Loucy (cell line): Measurements from ENCODE around the gene GRIA2.

Source experiments
- H2AFZ ChIP-seq: fragments of 200-600 bp; sonication (generic); 2 replicates; pipeline ENCODE4 v1.6.0; 2016; ENCODE audit warnings: antibody characterized with exemption, mild to moderate bottlenecking, low read length, moderate library complexity
- H3F3A ChIP-seq: fragments of 200-600 bp; 2 replicates; pipeline ENCODE4 v1.6.0; 2016; ENCODE audit warnings: antibody characterized with exemption, low read depth, mild to moderate bottlenecking
- H3K27me3 ChIP-seq: fragments of 200-600 bp; sonication (generic); 2 replicates; pipeline ENCODE4 v1.6.1; 2014; ENCODE audit warnings: low read length, mild to moderate bottlenecking; ENCODE audit not compliant: insufficient read depth, poor library complexity, severe bottlenecking
- H3K36me3 ChIP-seq: fragments of 200-600 bp; sonication (generic); 2 replicates; pipeline ENCODE4 v1.6.1; 2016; ENCODE audit warnings: low read length; ENCODE audit not compliant: insufficient read depth
- H3K4me1 ChIP-seq: fragments of 200-600 bp; sonication (generic); 2 replicates; pipeline ENCODE4 v1.5.1; 2014; ENCODE audit warnings: low read length, mild to moderate bottlenecking; ENCODE audit not compliant: insufficient read depth, poor library complexity, severe bottlenecking
- H3K4me2 ChIP-seq: fragments of 200-600 bp; sonication (generic); 2 replicates; pipeline ENCODE4 v1.6.0; 2014; ENCODE audit warnings: antibody characterized with exemption, low read length, low read depth, mild to moderate bottlenecking; ENCODE audit not compliant: poor library complexity, severe bottlenecking
- H3K4me3 ChIP-seq: fragments of 200-600 bp; sonication (generic); 2 replicates; pipeline ENCODE4 v1.5.1; 2014; ENCODE audit warnings: low read length, mild to moderate bottlenecking, mixed read lengths; ENCODE audit not compliant: poor library complexity, severe bottlenecking
- H3K79me2 ChIP-seq: fragments of 200-600 bp; sonication (generic); 2 replicates; pipeline ENCODE4 v1.6.1; 2014; ENCODE audit warnings: low read length; ENCODE audit not compliant: insufficient read depth
- H3K9ac ChIP-seq: fragments of 200-600 bp; sonication (generic); 2 replicates; pipeline ENCODE4 v1.6.0; 2014; ENCODE audit warnings: mild to moderate bottlenecking, low read depth, low read length, moderate library complexity; ENCODE audit not compliant: poor library complexity, severe bottlenecking
- H3K9me2 ChIP-seq: fragments of 200-600 bp; sonication (generic); replicated peaks from 2 replicates; pipeline ENCODE4 v1.6.1; 2016; ENCODE audit warnings: low read depth, low read length, mixed read lengths
- H3K9me3 ChIP-seq: fragments of 200-600 bp; sonication (generic); 2 replicates; pipeline ENCODE4 v1.6.1; 2014; ENCODE audit warnings: mild to moderate bottlenecking, antibody characterized with exemption, low read length, low read depth; ENCODE audit not compliant: insufficient read depth
- H4K20me1 ChIP-seq: fragments of 200-600 bp; sonication (generic); 2 replicates; pipeline ENCODE4 v1.6.0; 2014; ENCODE audit warnings: antibody characterized with exemption, low read length, mild to moderate bottlenecking; ENCODE audit not compliant: insufficient read depth, poor library complexity, severe bottlenecking
- EZH2phosphoT487 ChIP-seq: fragments of 200-600 bp; IDR thresholded peaks from 2 replicates; pipeline ENCODE4 v1.6.1; 2018; ENCODE audit warnings: antibody characterized with exemption, mild to moderate bottlenecking, moderate library complexity, borderline replicate concordance
- TF ChIP-seq, protein P1 (sequence below): fragments of 200-600 bp; sonication (generic); conservative IDR thresholded peaks from 2 replicates; pipeline ENCODE4 v1.5.1; 2014; ENCODE audit warnings: mild to moderate bottlenecking, antibody characterized with exemption, low read length

The GRIA2 gene

GRCh38 chr4:157389741-157390140 is 169.2 kb downstream of the GRIA2 start:
- Histone ChIP-seq H3K4me2 (no peak overlapping the region), H3K4me3 (no peak overlapping the region), H3K27me3 (no peaks in the 10 kb centered on the region), H3K36me3 (no peaks in the 10 kb centered on the region), H3K79me2 (no peaks in the 10 kb centered on the region), H3F3A (no peaks in the 10 kb centered on the region), H3K9me2 (no peaks in the 10 kb centered on the region), H3K4me1 (no peaks in the 10 kb centered on the region), H3K9ac (no peak overlapping the region), H2AFZ (no peak overlapping the region), H4K20me1 (no peaks in the 10 kb centered on the region), H3K9me3 (no peaks in the 10 kb centered on the region)
- TF ChIP-seq EZH2phosphoT487 = no peak
- TF ChIP-seq, protein P1, sequence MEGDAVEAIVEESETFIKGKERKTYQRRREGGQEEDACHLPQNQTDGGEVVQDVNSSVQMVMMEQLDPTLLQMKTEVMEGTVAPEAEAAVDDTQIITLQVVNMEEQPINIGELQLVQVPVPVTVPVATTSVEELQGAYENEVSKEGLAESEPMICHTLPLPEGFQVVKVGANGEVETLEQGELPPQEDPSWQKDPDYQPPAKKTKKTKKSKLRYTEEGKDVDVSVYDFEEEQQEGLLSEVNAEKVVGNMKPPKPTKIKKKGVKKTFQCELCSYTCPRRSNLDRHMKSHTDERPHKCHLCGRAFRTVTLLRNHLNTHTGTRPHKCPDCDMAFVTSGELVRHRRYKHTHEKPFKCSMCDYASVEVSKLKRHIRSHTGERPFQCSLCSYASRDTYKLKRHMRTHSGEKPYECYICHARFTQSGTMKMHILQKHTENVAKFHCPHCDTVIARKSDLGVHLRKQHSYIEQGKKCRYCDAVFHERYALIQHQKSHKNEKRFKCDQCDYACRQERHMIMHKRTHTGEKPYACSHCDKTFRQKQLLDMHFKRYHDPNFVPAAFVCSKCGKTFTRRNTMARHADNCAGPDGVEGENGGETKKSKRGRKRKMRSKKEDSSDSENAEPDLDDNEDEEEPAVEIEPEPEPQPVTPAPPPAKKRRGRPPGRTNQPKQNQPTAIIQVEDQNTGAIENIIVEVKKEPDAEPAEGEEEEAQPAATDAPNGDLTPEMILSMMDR = no peak

DNA sequence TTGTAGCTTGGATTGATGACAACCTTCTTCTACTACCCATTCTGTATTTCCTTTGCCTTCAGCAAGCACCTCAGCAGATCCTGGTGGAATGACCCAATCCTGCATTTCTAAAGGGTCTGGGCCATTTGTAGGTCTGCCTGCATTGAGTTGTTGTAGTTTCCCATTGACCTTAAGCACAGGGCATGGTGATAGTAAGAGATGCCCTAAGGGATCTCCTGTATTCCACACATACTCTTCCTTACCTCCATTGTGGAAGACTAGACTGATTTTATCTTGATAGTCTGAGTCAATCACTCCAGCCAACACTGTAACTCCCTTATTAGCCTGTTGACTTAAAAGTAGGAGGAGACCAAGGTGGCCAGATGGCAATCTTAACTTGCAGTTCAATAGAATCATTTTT is 184.5 kb downstream of the GRIA2 start:
- Histone ChIP-seq H3K27me3 (no peaks in the 10 kb centered on the region), H3K9me2 (no peaks in the 10 kb centered on the region), H3K9ac (no peak overlapping the region), H3K4me1 (no peaks in the 10 kb centered on the region), H3K79me2 (no peaks in the 10 kb centered on the region), H2AFZ (no peak overlapping the region), H4K20me1 (no peaks in the 10 kb centered on the region), H3F3A (no peaks in the 10 kb centered on the region), H3K4me2 (no peak overlapping the region), H3K36me3 (no peaks in the 10 kb centered on the region), H3K9me3 (no peaks in the 10 kb centered on the region), H3K4me3 (no peak overlapping the region)
- TF ChIP-seq, protein P1 = no peak
- no peak for TF ChIP-seq EZH2phosphoT487
